ENCODE results near the gene KIAA1328.
"Not testable (repeated sequence)": the region's sequence is repeated elsewhere in the genome, so short reads cannot be mapped to it uniquely, and the experiment has no call there.

Gene KIAA1328

DNA sequence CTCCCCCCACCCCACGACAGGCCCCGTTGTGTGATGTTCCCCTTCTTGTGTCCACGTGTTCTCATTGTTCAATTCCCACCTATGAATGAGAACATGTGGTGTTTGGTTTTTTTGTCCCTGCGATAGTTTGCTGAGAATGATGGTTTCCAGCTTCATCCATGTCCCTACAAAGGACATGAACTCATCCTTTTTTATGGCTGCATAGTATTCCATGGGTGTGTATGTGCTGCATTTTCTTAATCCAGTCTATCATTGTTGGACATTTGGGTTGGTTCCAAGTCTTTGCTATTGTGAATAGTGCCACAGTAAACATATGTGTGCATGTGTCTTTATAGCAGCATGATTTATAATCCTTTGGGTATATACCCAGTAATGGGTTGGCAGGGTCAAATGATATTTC lies 80.4 kb downstream of the KIAA1328 start:
- H3K9me3 ChIP-seq (replicated peaks; ENCODE audit: low read length); H3K4me2 ChIP-seq (ENCODE audit: low read length); H3K36me3 ChIP-seq (ENCODE audit: insufficient read depth, low read length); H3K4me1 ChIP-seq (ENCODE audit: control insufficient read depth, insufficient read depth, low read length); H3K4me3 ChIP-seq (ENCODE audit: low read length); H3K27me3 ChIP-seq (ENCODE audit: control insufficient read depth, insufficient read depth, low read length); H3K9ac ChIP-seq (ENCODE audit: low read depth, low read length): not testable (repeated sequence)

DNA sequence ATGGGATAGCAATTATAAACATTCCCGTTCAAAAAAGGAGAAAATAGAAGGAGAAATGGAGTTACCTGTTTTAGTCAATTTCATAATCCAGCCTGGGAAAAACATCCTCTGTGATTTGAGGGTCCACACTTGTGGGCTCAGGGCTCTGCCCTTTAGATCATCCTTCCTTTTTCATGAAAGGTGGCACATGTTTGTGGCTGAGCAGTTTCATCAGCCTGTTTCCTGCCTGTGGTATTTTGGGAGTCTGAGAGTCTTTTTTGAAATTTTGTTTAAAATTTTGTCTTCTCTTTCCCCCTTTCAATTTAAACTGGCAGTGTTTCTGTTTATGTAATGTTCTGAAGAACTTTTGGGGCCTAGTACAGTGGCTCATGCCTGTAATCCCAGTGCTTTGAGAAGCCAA lies 84.0 kb downstream of the KIAA1328 start:
- no peak overlapping the region for H3K9ac ChIP-seq (ENCODE audit: low read depth, low read length)

DNA sequence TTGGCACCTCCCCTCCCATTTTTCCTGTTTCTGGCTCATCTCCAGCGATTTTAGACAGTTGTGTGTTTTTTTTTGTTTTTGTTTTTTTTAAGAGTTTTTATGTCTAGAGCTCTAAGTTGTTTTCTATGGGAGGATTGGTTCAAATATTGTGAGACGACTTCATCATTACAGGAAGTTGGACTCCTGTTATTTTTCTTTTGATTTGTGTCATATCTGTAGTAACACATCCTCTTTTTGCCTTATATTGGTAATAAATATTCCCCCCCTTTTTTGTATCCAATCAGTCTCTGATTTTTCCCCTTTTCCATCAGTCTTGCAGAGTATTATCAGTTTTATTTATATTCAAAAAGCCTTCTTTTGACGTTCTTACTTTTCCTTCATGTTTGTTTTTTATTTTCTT lies 89.0 kb downstream of the KIAA1328 start:
- no peaks in the 10 kb centered on the region for H3K9me3 ChIP-seq (replicated peaks; ENCODE audit: low read length)
- no peaks in the 10 kb centered on the region for H3K36me3 ChIP-seq (ENCODE audit: insufficient read depth, low read length)
- no peaks in the 10 kb centered on the region for H3K27me3 ChIP-seq (ENCODE audit: control insufficient read depth, insufficient read depth, low read length)
- no peaks in the 10 kb centered on the region for H3K4me1 ChIP-seq (ENCODE audit: control insufficient read depth, insufficient read depth, low read length)
- no peak overlapping the region for H3K9ac ChIP-seq (ENCODE audit: low read depth, low read length)
- no peak overlapping the region for H3K4me3 ChIP-seq (ENCODE audit: low read length)
- no peak overlapping the region for H3K4me2 ChIP-seq (ENCODE audit: low read length)

More for the DNA sequence above, 84.0 kb downstream of the KIAA1328 start:
- no peaks in the 10 kb centered on the region for H3K36me3 ChIP-seq (ENCODE audit: insufficient read depth, low read length)
- H3K4me1 ChIP-seq (ENCODE audit: control insufficient read depth, insufficient read depth, low read length): no peaks in the 10 kb centered on the region
- H3K9me3 ChIP-seq (replicated peaks; ENCODE audit: low read length): no peaks in the 10 kb centered on the region
- H3K27me3 ChIP-seq (ENCODE audit: control insufficient read depth, insufficient read depth, low read length): no peaks in the 10 kb centered on the region
- H3K4me2 ChIP-seq (ENCODE audit: low read length): no peak overlapping the region
- no peak overlapping the region for H3K4me3 ChIP-seq (ENCODE audit: low read length)

DNA sequence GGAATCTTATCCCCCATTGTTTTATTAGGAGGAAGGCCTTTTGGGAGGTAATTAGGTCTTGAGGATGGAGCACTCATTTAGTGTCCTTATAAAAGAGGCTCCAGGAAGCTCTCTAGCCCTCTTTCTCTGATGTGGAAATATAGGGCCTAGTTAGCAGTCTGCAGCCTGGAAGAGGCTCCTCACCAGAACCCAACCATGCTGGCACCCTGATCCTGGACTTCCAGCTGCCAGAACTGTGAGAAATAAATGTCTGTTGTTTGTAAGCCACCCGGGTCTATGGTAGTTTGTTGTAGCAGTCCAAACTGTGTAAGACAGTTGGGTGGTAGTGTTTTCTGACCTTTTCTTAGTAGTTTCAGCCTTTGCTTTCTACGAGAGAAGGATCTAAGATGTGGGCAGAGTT lies 100.7 kb downstream of the KIAA1328 start:
- H3K9ac ChIP-seq (ENCODE audit: low read depth, low read length): no peak overlapping the region
- no peaks in the 10 kb centered on the region for H3K9me3 ChIP-seq (replicated peaks; ENCODE audit: low read length)
- H3K4me3 ChIP-seq (ENCODE audit: low read length): no peak overlapping the region
- no peak overlapping the region for H3K4me2 ChIP-seq (ENCODE audit: low read length)
- H3K36me3 ChIP-seq (ENCODE audit: insufficient read depth, low read length): no peaks in the 10 kb centered on the region
- no peaks in the 10 kb centered on the region for H3K4me1 ChIP-seq (ENCODE audit: control insufficient read depth, insufficient read depth, low read length)
- H3K27me3 ChIP-seq (ENCODE audit: control insufficient read depth, insufficient read depth, low read length): no peaks in the 10 kb centered on the region

DNA sequence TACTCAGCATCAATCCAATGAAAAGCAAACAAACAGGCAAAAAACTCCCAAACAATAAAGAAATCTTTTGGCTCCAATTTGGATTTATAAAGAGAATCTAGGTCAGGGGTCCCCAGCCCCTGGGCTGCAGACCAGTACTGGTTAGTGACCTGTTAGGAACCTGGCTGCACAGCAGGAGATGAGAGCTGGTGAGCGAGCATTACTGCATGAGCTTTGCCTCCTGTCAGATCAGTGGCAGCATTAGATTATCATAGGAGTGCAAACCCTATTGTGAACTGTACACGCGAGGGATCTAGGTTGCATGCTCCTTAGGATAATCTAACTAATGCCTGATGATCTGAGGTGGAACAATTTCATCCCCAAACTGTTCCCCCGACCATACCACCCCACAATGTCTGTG lies 102.2 kb downstream of the KIAA1328 start:
- no peaks in the 10 kb centered on the region for H3K27me3 ChIP-seq (ENCODE audit: control insufficient read depth, insufficient read depth, low read length)
- no peaks in the 10 kb centered on the region for H3K4me1 ChIP-seq (ENCODE audit: control insufficient read depth, insufficient read depth, low read length)
- no peak overlapping the region for H3K9ac ChIP-seq (ENCODE audit: low read depth, low read length)
- no peak overlapping the region for H3K4me3 ChIP-seq (ENCODE audit: low read length)
- H3K36me3 ChIP-seq (ENCODE audit: insufficient read depth, low read length): no peaks in the 10 kb centered on the region
- no peak overlapping the region for H3K4me2 ChIP-seq (ENCODE audit: low read length)
- H3K9me3 ChIP-seq (replicated peaks; ENCODE audit: low read length): no peaks in the 10 kb centered on the region

DNA sequence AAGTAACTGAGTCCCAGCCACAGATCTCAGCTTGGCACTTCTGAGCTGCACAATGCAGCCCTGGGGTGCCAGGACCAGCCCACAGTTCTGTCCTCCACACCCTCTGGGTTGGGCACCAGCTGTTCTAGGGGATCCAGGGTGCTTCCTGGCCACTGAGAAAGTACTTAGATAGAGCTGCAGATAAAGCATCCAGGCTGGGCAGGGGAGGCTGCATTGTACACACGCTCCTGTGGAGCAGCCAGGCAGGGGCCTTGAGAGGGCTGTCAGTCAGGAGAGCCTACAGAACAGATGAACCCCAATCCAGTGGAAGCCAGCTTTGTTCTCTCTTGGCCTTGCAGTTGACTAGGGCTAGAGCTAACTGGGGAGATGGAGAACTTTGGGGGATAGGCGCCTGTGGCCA lies 104.6 kb downstream of the KIAA1328 start:
- no peak overlapping the region for H3K4me3 ChIP-seq (ENCODE audit: low read length)
- no peaks in the 10 kb centered on the region for H3K36me3 ChIP-seq (ENCODE audit: insufficient read depth, low read length)
- no peak overlapping the region for H3K4me2 ChIP-seq (ENCODE audit: low read length)
- no peaks in the 10 kb centered on the region for H3K9me3 ChIP-seq (replicated peaks; ENCODE audit: low read length)
- no peak overlapping the region for H3K9ac ChIP-seq (ENCODE audit: low read depth, low read length)
- no peaks in the 10 kb centered on the region for H3K4me1 ChIP-seq (ENCODE audit: control insufficient read depth, insufficient read depth, low read length)
- H3K27me3 ChIP-seq (ENCODE audit: control insufficient read depth, insufficient read depth, low read length): no peaks in the 10 kb centered on the region

DNA sequence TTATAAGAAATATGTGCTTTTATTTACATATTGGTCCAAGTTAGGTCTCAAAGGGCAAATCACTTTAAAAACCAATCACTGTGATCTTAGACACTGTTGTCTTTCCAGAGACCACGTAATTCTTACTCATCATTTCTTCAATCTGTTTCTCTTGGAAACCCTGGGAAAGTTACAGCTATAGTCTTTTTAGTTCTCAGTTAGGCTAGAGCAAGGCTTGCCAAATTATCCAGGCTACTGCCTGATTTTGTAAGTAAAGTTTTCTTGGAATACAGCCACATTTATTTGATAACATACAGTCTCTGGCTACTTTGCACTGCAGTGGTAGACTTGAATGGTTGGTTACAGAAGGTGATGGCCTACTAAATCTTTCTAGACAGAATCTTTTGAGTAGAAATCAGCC lies 106.0 kb downstream of the KIAA1328 start:
- no peaks in the 10 kb centered on the region for H3K27me3 ChIP-seq (ENCODE audit: control insufficient read depth, insufficient read depth, low read length)
- H3K9ac ChIP-seq (ENCODE audit: low read depth, low read length): no peak overlapping the region
- H3K4me3 ChIP-seq (ENCODE audit: low read length): no peak overlapping the region
- H3K36me3 ChIP-seq (ENCODE audit: insufficient read depth, low read length): no peaks in the 10 kb centered on the region
- no peaks in the 10 kb centered on the region for H3K9me3 ChIP-seq (replicated peaks; ENCODE audit: low read length)
- H3K4me1 ChIP-seq (ENCODE audit: control insufficient read depth, insufficient read depth, low read length): no peaks in the 10 kb centered on the region
- no peak overlapping the region for H3K4me2 ChIP-seq (ENCODE audit: low read length)

DNA sequence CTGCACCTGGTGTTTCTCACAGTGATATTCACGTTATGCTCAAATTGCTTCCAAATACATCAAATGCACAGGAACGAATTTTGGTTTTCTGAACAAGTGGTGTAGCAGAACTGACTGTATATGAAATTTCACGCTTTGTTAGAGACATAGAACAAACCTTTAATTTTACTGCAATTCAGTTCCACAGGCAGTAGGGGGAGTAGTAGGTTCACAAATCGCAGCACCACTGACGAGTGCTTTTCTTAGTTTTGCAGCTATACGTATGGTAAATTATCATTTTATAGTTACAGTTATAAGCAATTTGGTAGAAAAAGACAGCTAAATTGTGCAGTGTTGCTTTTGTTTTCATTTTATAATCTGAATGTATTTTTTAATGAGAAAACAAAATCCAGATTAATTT lies 113.3 kb downstream of the KIAA1328 start:
- H3K36me3 ChIP-seq (ENCODE audit: insufficient read depth, low read length): no peaks in the 10 kb centered on the region
- no peak overlapping the region for H3K4me3 ChIP-seq (ENCODE audit: low read length)
- no peaks in the 10 kb centered on the region for H3K4me1 ChIP-seq (ENCODE audit: control insufficient read depth, insufficient read depth, low read length)
- no peaks in the 10 kb centered on the region for H3K9me3 ChIP-seq (replicated peaks; ENCODE audit: low read length)
- H3K27me3 ChIP-seq (ENCODE audit: control insufficient read depth, insufficient read depth, low read length): no peaks in the 10 kb centered on the region
- no peak overlapping the region for H3K4me2 ChIP-seq (ENCODE audit: low read length)
- H3K9ac ChIP-seq (ENCODE audit: low read depth, low read length): no peak overlapping the region

DNA sequence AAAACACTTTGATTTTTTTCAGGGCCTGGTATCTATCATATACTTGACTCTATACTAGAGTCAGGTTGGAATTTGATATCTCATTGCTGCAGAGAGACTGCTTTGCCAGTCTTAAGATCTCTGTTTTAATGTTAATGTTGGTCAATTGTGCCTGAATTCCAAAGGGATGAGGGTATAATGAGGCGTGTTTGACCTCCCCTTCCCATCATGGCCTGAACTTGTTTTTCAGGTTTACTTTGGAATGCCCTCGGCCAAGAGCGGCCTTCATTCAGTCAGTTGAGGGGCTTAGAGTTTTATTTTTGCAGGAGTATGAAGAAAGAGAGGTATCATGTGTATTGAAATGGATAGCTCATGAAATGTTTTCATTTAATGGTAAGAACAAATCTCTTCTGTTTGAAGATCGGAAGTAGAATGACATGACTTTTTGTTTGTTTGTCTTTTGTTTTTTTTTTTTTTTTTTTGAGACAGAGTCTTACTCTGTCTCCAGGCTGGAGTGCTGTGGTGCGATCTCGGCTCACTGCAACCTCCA lies 119.0 kb downstream of the KIAA1328 start:
- no peak overlapping the region for H3K4me3 ChIP-seq (ENCODE audit: low read length)
- H3K9me3 ChIP-seq (replicated peaks; ENCODE audit: low read length): no peaks in the 10 kb centered on the region
- no peak overlapping the region for H3K9ac ChIP-seq (ENCODE audit: low read depth, low read length)
- H3K36me3 ChIP-seq (ENCODE audit: insufficient read depth, low read length): no peaks in the 10 kb centered on the region
- H3K4me1 ChIP-seq (ENCODE audit: control insufficient read depth, insufficient read depth, low read length): no peaks in the 10 kb centered on the region
- no peaks in the 10 kb centered on the region for H3K27me3 ChIP-seq (ENCODE audit: control insufficient read depth, insufficient read depth, low read length)
- H3K4me2 ChIP-seq (ENCODE audit: low read length): no peak overlapping the region

DNA sequence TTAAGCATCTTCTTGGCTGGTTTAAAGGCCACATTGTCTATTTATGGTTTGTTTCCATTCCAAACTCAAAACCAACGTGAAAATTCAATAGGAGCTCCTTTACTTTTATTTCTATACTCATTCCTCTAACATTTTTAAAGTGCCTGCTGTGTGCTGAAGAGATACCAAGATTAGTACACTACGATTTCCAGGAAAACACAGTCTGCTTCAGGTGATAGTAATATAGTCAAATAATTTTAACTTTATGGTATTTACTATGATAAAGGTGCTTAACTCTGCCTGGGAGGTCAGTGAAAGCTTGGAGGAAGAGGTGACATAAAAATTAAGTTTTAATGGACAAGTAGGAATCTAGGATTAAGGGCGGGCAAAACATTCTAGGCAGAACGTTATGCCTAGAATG lies 121.4 kb downstream of the KIAA1328 start:
- H3K4me3 ChIP-seq (ENCODE audit: low read length): no peak overlapping the region
- H3K27me3 ChIP-seq (ENCODE audit: control insufficient read depth, insufficient read depth, low read length): no peaks in the 10 kb centered on the region
- no peaks in the 10 kb centered on the region for H3K4me1 ChIP-seq (ENCODE audit: control insufficient read depth, insufficient read depth, low read length)
- H3K36me3 ChIP-seq (ENCODE audit: insufficient read depth, low read length): no peaks in the 10 kb centered on the region
- no peaks in the 10 kb centered on the region for H3K9me3 ChIP-seq (replicated peaks; ENCODE audit: low read length)
- no peak overlapping the region for H3K4me2 ChIP-seq (ENCODE audit: low read length)
- no peak overlapping the region for H3K9ac ChIP-seq (ENCODE audit: low read depth, low read length)

DNA sequence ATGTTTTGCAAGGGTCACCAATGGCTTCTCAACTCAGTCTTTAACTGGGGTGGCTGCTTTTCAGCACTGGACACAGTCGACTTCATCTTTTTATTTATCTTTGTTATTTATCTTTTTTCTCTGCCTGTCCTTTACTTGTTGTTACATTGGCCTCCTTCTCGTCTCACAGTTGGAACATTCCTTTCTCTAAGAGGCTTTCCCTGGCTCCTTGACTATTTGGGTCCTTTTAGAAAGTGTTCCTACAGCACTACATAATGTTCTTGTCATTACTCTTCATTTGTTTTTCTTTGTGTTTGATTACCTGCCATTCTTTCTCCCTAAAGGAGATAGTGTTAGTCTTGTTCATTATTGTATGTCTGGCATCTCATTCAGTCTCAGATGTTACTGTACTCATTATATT lies 122.0 kb downstream of the KIAA1328 start:
- Histone ChIP-seq H3K4me1 (ENCODE audit: control insufficient read depth, insufficient read depth, low read length) (no peaks in the 10 kb centered on the region), H3K9ac (ENCODE audit: low read depth, low read length) (no peak overlapping the region), H3K4me2 (ENCODE audit: low read length) (no peak overlapping the region), H3K9me3 (replicated peaks; ENCODE audit: low read length) (no peaks in the 10 kb centered on the region), H3K4me3 (ENCODE audit: low read length) (no peak overlapping the region), H3K27me3 (ENCODE audit: control insufficient read depth, insufficient read depth, low read length) (no peaks in the 10 kb centered on the region), H3K36me3 (ENCODE audit: insufficient read depth, low read length) (no peaks in the 10 kb centered on the region)

DNA sequence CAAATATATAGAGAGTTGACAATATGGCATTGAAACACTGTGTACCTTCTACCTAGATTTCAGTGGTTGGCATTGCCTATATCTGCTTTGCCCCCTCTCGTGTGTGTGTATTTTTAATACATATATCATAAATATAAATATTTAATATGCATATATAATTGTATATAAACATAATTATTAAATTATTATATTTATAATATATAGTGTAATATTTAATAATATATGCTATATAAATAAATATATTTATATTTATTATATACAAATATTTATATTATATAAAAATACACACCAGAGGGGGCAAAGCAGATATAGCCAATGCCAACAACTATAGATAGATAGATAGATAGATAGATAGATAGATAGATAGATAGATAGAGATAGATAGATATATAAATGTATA lies 124.1 kb downstream of the KIAA1328 start:
- no peaks in the 10 kb centered on the region for H3K27me3 ChIP-seq (ENCODE audit: control insufficient read depth, insufficient read depth, low read length)
- H3K4me3 ChIP-seq (ENCODE audit: low read length): no peak overlapping the region
- no peaks in the 10 kb centered on the region for H3K36me3 ChIP-seq (ENCODE audit: insufficient read depth, low read length)
- no peak overlapping the region for H3K9ac ChIP-seq (ENCODE audit: low read depth, low read length)
- H3K9me3 ChIP-seq (replicated peaks; ENCODE audit: low read length): no peaks in the 10 kb centered on the region
- H3K4me2 ChIP-seq (ENCODE audit: low read length): no peak overlapping the region
- H3K4me1 ChIP-seq (ENCODE audit: control insufficient read depth, insufficient read depth, low read length): no peaks in the 10 kb centered on the region
